VCaP (cell line): ENCODE data around the gene DACH1.

Source experiments
- H3K27ac ChIP-seq: fragments of 450-650 bp; 2 replicates; pipeline ENCODE4 v1.5.1; 2017
- TF ChIP-seq, protein P1 (sequence below): fragments of 450-650 bp; conservative IDR thresholded peaks from 2 replicates; pipeline ENCODE4 v1.5.1; 2017; ENCODE audit warnings: mild to moderate bottlenecking, moderate library complexity

The DACH1 gene

GRCh38 chr13:71417205-71417604 is 449.8 kb downstream of the DACH1 start:
- no peak overlapping the region for H3K27ac ChIP-seq
- TF ChIP-seq, protein P1, sequence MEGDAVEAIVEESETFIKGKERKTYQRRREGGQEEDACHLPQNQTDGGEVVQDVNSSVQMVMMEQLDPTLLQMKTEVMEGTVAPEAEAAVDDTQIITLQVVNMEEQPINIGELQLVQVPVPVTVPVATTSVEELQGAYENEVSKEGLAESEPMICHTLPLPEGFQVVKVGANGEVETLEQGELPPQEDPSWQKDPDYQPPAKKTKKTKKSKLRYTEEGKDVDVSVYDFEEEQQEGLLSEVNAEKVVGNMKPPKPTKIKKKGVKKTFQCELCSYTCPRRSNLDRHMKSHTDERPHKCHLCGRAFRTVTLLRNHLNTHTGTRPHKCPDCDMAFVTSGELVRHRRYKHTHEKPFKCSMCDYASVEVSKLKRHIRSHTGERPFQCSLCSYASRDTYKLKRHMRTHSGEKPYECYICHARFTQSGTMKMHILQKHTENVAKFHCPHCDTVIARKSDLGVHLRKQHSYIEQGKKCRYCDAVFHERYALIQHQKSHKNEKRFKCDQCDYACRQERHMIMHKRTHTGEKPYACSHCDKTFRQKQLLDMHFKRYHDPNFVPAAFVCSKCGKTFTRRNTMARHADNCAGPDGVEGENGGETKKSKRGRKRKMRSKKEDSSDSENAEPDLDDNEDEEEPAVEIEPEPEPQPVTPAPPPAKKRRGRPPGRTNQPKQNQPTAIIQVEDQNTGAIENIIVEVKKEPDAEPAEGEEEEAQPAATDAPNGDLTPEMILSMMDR, result no peak

DNA sequence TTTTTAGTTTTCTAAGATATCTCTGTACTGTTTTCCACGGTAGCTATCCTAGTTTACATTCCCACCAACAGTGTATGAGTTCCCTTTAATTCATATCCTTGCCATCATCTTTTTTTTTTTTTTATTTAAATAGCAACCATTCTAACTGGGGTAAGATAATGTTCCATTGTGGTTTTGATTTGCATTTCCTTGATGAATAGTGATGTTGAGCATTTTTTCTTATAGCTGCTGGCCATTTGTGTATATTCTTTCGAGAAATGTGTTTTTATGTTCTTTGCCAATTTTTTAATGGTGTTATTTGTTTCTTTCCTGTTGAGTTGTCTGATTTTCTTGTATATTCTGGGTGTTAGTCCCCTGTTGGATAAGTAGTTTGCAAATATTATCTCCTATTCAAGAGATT is 454.8 kb downstream of the DACH1 start:
- H3K27ac ChIP-seq, result no peak overlapping the region
- TF ChIP-seq, protein P1, result no peak

GRCh38 chr13:71408416-71408815 is 458.6 kb downstream of the DACH1 start:
- no peak overlapping the region for H3K27ac ChIP-seq
- TF ChIP-seq, protein P1, result no peak

GRCh38 chr13:71399631-71400215 is 467.3 kb downstream of the DACH1 start:
- no peak overlapping the region for H3K27ac ChIP-seq
- TF ChIP-seq, protein P1, result no peak

GRCh38 chr13:71396149-71396548 is 470.9 kb downstream of the DACH1 start:
- TF ChIP-seq, protein P1, result no peak

DNA sequence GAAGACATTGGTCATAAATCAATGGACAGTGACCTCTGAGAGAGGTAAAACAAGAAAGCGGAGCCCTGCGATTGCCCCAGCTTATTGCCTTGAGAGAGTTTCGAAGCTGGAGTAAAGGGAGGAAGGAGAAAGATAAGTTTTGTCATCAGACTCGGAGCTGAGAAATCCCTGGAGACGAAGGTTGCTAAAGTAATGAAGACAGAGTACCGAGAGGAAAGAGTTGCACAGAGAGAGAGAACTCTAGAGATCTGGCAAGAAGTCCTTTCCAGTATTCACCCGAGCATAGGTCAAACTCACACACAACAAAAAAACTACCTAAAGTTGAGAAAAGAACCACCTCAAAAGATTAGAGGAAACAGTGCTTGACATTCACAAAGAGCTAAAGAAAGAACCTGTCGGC is 472.0 kb downstream of the DACH1 start:
- TF ChIP-seq, protein P1, result no peak
- no peak overlapping the region for H3K27ac ChIP-seq

More at GRCh38 chr13:71396149-71396548, 470.9 kb downstream of the DACH1 start:
- no peak overlapping the region for H3K27ac ChIP-seq

- H3K27ac ChIP-seq, result no peak overlapping the region
- TF ChIP-seq, protein P1, result no peak
Measured at GRCh38 chr13:71394176-71394575, 472.8 kb downstream of the DACH1 start.
